ENCODE measurements around the gene EDARADD.
"Not testable (repeated sequence)": the region's sequence is repeated elsewhere in the genome, so short reads cannot be mapped to it uniquely, and the experiment has no call there.

Gene EDARADD

GRCh38 chr1:236393681-236394481 lies at the start of gene EDARADD:
Gene EDARADD (plus strand): TSS chr1:236394286. CDS start chr1:236394445, 159 bp downstream.
- Histone ChIP-seq H3K27ac (peak within 1 kb of the TSS; percentile 34 to 91 (median 77)), H3K4me3 (peak within 1 kb of the TSS; percentile 46 to 82 (median 74))

GRCh38 chr1:236345728-236346127 lies 48.4 kb upstream of the EDARADD start:
- Histone ChIP-seq H3K4me3 (no peak overlapping the region), H3K27ac (no peak overlapping the region)

GRCh38 chr1:236348071-236348470 lies 46.0 kb upstream of the EDARADD start:
- H3K27ac ChIP-seq = no peak overlapping the region

GRCh38 chr1:236350308-236350707 lies 43.8 kb upstream of the EDARADD start:
- no peak overlapping the region for H3K27ac ChIP-seq

More at GRCh38 chr1:236348071-236348470, 46.0 kb upstream of the EDARADD start:
- no peak overlapping the region for H3K4me3 ChIP-seq

GRCh38 chr1:236351875-236352573 lies 42.1 kb upstream of the EDARADD start:
- H3K27ac ChIP-seq = no peak overlapping the region
- no peak overlapping the region for H3K4me3 ChIP-seq

More at GRCh38 chr1:236350308-236350707, 43.8 kb upstream of the EDARADD start:
- no peak overlapping the region for H3K4me3 ChIP-seq

- not testable (repeated sequence) for H3K27ac ChIP-seq, H3K4me3 ChIP-seq
Measured at GRCh38 chr1:236352747-236353146, 41.3 kb upstream of the EDARADD start.

GRCh38 chr1:236353813-236354212 lies 40.3 kb upstream of the EDARADD start:
- no peak overlapping the region for H3K27ac ChIP-seq
- no peak overlapping the region for H3K4me3 ChIP-seq

- no peak overlapping the region for H3K4me3 ChIP-seq
- H3K27ac ChIP-seq = no peak overlapping the region
Measured at GRCh38 chr1:236354330-236355147, 39.5 kb upstream of the EDARADD start.

GRCh38 chr1:236356141-236356540 lies 37.9 kb upstream of the EDARADD start:
- no peak overlapping the region for H3K27ac ChIP-seq
- H3K4me3 ChIP-seq = no peak overlapping the region

- Histone ChIP-seq H3K27ac (no peak overlapping the region), H3K4me3 (no peak overlapping the region)
Measured at GRCh38 chr1:236361909-236362590, 32.0 kb upstream of the EDARADD start.

- Histone ChIP-seq H3K4me3 (no peak overlapping the region), H3K27ac (no peak overlapping the region)
Measured at GRCh38 chr1:236363237-236363636, 30.8 kb upstream of the EDARADD start.

GRCh38 chr1:236365999-236366570 lies 28.0 kb upstream of the EDARADD start:
- H3K4me3 ChIP-seq = no peak overlapping the region
- no peak overlapping the region for H3K27ac ChIP-seq

GRCh38 chr1:236366681-236367080 lies 27.4 kb upstream of the EDARADD start:
- not testable (repeated sequence) for H3K4me3 ChIP-seq, H3K27ac ChIP-seq

GRCh38 chr1:236370420-236370819 lies 23.7 kb upstream of the EDARADD start:
- Histone ChIP-seq H3K4me3 (no peak overlapping the region), H3K27ac (no peak overlapping the region)

GRCh38 chr1:236371083-236371482 lies 23.0 kb upstream of the EDARADD start:
- no peak overlapping the region for H3K27ac ChIP-seq
- H3K4me3 ChIP-seq = no peak overlapping the region

- no peak overlapping the region for H3K4me3 ChIP-seq
- no peak overlapping the region for H3K27ac ChIP-seq
Measured at GRCh38 chr1:236377832-236378535, 16.1 kb upstream of the EDARADD start.

- Histone ChIP-seq H3K27ac (no peak overlapping the region), H3K4me3 (no peak overlapping the region)
Measured at GRCh38 chr1:236381565-236382158, 12.4 kb upstream of the EDARADD start.

- Histone ChIP-seq H3K4me3 (no peak overlapping the region), H3K27ac (no peak overlapping the region)
Measured at GRCh38 chr1:236388332-236388731, 5.8 kb upstream of the EDARADD start.

All from skin epidermis (tissue), 12 donors.